Panc1 (cell line): ENCODE results near the gene TTLL5.

Experiments used
- POLR2AphosphoS5 ChIP-seq: IDR thresholded peaks from 2 replicates; pipeline ENCODE4 v1.6.1; 2012; ENCODE audit warnings: mild to moderate bottlenecking, low read depth, low read length, moderate library complexity
- TCF7L2 ChIP-seq: IDR thresholded peaks from 2 replicates; pipeline ENCODE4 v1.6.1; 2011; ENCODE audit warnings: mild to moderate bottlenecking, low read depth, low read length, inconsistent platforms
- TF ChIP-seq, protein P1 (sequence below): fragments of 450-650 bp; IDR thresholded peaks from 2 replicates; pipeline ENCODE4 v1.5.1; 2017; ENCODE audit warnings: mild to moderate bottlenecking

DNA sequence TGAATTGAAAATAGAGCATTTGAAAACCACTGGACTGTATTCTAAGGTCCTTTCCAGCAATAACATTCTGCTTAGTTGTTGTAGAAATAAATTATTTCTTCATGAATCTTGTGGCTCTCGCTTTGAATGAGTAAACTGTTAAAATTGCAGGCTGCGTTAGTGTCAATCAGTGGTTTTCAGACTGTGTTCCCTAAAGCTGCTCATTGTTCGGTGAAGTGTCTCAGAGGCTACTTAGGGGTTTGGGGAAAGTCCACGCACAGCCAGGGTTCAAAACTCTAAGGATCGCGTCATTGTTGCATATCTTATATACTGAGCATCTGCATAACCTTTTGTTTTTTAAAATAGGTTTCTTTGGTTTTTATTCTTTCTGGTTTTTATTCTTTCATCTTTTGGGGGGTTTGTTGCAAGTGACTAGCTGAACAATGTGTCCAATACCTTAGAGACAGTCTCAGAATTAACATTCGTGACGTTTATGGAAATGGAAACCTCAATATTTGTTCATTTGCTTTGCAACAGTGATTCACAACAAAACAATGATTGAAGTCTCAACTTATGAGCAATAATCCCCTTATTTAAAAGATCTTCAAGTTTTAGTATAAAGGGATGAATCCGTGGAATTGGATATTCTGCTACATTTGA lies 108.1 kb downstream of the TTLL5 start:
- TF ChIP-seq, protein P1, sequence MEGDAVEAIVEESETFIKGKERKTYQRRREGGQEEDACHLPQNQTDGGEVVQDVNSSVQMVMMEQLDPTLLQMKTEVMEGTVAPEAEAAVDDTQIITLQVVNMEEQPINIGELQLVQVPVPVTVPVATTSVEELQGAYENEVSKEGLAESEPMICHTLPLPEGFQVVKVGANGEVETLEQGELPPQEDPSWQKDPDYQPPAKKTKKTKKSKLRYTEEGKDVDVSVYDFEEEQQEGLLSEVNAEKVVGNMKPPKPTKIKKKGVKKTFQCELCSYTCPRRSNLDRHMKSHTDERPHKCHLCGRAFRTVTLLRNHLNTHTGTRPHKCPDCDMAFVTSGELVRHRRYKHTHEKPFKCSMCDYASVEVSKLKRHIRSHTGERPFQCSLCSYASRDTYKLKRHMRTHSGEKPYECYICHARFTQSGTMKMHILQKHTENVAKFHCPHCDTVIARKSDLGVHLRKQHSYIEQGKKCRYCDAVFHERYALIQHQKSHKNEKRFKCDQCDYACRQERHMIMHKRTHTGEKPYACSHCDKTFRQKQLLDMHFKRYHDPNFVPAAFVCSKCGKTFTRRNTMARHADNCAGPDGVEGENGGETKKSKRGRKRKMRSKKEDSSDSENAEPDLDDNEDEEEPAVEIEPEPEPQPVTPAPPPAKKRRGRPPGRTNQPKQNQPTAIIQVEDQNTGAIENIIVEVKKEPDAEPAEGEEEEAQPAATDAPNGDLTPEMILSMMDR, result no peak
- no peak for TF ChIP-seq POLR2AphosphoS5
- no peak for TF ChIP-seq TCF7L2
